GM23338 (cell line): ENCODE measurements around the gene XPO6.

Experiments
- CREB1 ChIP-seq: fragments of 250-450 bp; sonication (Bioruptor Pico); IDR thresholded peaks from 2 replicates; pipeline ENCODE4 v1.5.0; 2020; ENCODE audit warnings: low read depth, mild to moderate bottlenecking, moderate library complexity
- TF ChIP-seq, protein P1 (sequence below), 2 experiments: fragments of 200-600 bp in 1 of 2; sonication (generic) in 1 of 2; conservative IDR thresholded peaks; 2 replicates each; pipeline versions ENCODE4 v1.5.1 to v1.6.1; 2016 to 2017; ENCODE audit warnings: antibody characterized with exemption in 2 of 2, low read depth in 2 of 2, mild to moderate bottlenecking in 2 of 2, moderate library complexity in 1 of 2
- TF ChIP-seq, protein P2 (sequence below): IDR thresholded peaks from one replicate; pipeline ENCODE4 v1.6.1; 2018; ENCODE audit warnings: antibody characterized with exemption; ENCODE audit not compliant: unreplicated experiment

DNA sequence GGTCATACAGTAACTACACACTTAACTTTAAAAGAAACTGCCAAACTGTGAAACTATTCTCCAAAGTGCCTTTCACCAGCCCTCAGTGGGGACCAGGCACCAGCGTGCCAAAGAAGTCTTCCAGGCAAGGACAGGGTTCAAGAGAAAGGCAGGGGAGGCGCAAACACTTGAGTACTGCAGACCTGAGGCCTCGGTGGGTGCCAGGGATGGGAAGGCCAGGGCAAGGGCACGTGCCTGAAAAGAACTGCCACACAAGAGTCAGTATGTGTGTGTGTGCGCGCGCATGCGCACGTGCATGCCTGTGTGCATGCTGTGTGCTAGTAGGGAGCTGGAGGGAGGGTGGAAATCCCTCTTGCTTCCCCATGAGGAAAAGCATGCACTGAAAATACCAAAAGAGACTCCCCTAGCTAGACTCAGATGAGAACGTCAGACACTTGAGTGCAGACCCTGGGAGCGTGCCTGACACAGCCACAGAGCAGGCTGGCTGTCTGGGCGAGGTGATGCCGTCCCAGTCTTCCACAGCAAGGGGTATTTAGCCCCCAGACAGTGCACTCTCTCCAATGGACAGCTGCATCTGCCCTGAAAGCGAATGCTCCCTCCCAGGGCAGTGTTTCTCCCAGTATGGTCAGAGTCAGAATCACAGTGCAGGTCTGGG lies 108.1 kb downstream of the XPO6 start:
- TF ChIP-seq, protein P1, sequence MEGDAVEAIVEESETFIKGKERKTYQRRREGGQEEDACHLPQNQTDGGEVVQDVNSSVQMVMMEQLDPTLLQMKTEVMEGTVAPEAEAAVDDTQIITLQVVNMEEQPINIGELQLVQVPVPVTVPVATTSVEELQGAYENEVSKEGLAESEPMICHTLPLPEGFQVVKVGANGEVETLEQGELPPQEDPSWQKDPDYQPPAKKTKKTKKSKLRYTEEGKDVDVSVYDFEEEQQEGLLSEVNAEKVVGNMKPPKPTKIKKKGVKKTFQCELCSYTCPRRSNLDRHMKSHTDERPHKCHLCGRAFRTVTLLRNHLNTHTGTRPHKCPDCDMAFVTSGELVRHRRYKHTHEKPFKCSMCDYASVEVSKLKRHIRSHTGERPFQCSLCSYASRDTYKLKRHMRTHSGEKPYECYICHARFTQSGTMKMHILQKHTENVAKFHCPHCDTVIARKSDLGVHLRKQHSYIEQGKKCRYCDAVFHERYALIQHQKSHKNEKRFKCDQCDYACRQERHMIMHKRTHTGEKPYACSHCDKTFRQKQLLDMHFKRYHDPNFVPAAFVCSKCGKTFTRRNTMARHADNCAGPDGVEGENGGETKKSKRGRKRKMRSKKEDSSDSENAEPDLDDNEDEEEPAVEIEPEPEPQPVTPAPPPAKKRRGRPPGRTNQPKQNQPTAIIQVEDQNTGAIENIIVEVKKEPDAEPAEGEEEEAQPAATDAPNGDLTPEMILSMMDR (conservative IDR thresholded peaks at IDR 0.05; ENCODE audit: low read depth in 2 of 2): no peak
- TF ChIP-seq CREB1: no peak
- TF ChIP-seq, protein P2, sequence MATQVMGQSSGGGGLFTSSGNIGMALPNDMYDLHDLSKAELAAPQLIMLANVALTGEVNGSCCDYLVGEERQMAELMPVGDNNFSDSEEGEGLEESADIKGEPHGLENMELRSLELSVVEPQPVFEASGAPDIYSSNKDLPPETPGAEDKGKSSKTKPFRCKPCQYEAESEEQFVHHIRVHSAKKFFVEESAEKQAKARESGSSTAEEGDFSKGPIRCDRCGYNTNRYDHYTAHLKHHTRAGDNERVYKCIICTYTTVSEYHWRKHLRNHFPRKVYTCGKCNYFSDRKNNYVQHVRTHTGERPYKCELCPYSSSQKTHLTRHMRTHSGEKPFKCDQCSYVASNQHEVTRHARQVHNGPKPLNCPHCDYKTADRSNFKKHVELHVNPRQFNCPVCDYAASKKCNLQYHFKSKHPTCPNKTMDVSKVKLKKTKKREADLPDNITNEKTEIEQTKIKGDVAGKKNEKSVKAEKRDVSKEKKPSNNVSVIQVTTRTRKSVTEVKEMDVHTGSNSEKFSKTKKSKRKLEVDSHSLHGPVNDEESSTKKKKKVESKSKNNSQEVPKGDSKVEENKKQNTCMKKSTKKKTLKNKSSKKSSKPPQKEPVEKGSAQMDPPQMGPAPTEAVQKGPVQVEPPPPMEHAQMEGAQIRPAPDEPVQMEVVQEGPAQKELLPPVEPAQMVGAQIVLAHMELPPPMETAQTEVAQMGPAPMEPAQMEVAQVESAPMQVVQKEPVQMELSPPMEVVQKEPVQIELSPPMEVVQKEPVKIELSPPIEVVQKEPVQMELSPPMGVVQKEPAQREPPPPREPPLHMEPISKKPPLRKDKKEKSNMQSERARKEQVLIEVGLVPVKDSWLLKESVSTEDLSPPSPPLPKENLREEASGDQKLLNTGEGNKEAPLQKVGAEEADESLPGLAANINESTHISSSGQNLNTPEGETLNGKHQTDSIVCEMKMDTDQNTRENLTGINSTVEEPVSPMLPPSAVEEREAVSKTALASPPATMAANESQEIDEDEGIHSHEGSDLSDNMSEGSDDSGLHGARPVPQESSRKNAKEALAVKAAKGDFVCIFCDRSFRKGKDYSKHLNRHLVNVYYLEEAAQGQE: no peak
